CD4-positive, alpha-beta T cell treated with Interleukin-1 beta for 1 hour (primary cell): ENCODE data around the gene MYO7B.

Experiments used
- DNase-seq, 2 donors: peaks; one replicate each; pipeline ENCODE4 v3.0.0-alpha.2; 2020 to 2022

MYO7B gene

DNA sequence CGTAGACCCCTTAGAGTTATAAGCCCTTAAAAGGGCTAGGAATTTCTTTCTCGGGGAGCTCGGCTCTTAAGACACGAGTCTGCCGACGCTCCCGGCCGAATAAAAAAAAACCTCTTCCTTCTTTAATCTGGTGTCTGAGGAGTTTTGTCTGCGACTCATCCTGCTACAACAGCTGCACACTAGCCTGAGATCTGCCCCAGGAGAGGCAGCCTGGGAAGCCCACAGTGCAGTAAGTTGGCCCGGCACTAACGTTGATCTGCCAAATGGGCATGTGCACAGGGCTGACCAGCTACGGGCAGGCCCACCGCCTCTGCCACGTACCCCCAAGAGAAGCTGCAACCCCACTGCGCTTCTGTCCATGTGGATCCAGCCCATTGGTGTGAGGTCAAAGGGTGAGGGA lies 148.3 kb downstream of the MYO7B start:
- DNase-seq = no peak

DNA sequence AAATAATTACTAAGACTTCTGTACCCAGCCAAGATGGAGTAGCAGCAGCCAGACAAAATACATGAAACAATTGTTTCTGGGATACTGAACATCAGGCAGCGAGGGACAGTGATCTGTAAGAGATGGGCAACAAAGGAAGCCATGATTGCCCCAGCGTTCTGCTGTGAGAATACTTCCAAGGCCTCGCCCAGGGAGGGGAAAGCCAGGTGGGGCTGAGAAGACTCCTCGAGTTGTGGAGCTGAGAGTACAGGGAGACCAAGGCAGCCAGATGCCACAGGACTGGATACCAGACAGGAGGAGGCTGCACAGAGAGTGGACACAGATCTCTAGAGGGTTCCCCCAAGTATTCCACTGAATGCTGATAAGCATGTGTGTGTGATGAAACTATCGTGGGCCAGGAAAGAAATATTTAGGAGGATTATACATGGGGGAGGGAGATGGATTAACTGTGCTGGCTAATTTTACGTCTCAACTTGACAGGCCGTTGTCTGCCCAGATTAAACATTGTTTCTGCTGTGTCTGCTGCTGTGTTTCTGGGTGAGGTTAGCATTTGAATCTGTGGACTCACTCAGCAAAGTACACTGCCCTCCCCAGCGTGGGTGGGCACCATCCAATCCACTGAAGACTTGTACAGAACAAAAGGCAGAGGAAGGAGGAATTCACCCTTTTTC lies 150.1 kb downstream of the MYO7B start:
- no peak for DNase-seq
